HTR-8/SVneo (cell line): Measurements from ENCODE around the gene ACAP3.

Experiments
- DNase-seq: peaks from one replicate; pipeline ENCODE4 v3.0.0; 2011; ENCODE audit warnings: low spot score, mixed read lengths; ENCODE audit not compliant: insufficient read length
- FAIRE-seq: peaks from 2 replicates; lab custom pipeline; 2011; peaks lifted over from hg19 to GRCh38; lab: Jason Lieb, UNC

Gene ACAP3, protein sequence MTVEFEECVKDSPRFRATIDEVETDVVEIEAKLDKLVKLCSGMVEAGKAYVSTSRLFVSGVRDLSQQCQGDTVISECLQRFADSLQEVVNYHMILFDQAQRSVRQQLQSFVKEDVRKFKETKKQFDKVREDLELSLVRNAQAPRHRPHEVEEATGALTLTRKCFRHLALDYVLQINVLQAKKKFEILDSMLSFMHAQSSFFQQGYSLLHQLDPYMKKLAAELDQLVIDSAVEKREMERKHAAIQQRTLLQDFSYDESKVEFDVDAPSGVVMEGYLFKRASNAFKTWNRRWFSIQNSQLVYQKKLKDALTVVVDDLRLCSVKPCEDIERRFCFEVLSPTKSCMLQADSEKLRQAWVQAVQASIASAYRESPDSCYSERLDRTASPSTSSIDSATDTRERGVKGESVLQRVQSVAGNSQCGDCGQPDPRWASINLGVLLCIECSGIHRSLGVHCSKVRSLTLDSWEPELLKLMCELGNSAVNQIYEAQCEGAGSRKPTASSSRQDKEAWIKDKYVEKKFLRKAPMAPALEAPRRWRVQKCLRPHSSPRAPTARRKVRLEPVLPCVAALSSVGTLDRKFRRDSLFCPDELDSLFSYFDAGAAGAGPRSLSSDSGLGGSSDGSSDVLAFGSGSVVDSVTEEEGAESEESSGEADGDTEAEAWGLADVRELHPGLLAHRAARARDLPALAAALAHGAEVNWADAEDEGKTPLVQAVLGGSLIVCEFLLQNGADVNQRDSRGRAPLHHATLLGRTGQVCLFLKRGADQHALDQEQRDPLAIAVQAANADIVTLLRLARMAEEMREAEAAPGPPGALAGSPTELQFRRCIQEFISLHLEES

GRCh38 chr1:1307923-1308755, at the start of gene ACAP3, which contains the start of gene PUSL1:
TSS of gene ACAP3 (minus strand) at chr1:1307930. CDS start at chr1:1307815, 115 bp downstream.
TSS of gene PUSL1 (plus strand) at chr1:1308597. CDS start at chr1:1308644, 47 bp downstream.
- DNase-seq (peak; percentile 91), FAIRE-seq (peak; percentile 92)

DNA sequence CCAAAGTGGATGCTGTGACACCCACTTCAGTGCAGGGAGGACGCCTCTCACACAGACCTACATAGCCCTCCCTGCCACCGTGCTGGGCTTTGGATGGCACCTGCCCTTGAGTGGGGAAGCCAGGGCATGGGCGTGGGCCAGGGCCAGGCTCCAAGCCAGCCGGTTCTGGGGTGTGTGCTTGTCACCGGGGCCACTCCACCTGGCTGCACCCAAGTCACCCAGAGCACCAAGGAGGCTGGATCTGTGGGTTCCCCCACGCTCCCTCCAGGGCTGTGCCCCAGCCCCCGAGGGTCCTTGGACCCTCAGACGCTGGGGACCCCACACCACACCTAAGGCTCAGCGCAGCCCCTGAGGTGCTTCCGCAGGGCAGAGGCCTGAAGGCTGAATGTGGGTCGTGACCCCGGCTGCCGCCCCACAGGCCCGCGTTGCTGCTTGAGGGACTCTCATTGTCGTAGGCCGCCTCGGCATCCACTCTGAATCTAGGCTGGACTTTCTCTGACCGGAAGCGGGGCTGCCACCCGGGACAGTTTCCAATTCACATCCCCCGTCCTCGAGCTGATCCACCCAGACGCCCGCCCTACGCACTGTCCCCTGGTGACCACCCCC, 49.2 kb upstream of the ACAP3 start:
- DNase-seq (no peak), FAIRE-seq (no peak)

GRCh38 chr1:1356166-1356795, 48.6 kb upstream of the ACAP3 start:
- DNase-seq (no peak), FAIRE-seq (no peak)

- DNase-seq (no peak), FAIRE-seq (no peak)
These were observed 47.7 kb upstream of the ACAP3 start for GRCh38 chr1:1355416-1355815.

GRCh38 chr1:1354271-1355247, 46.8 kb upstream of the ACAP3 start:
- DNase-seq = no peak
- FAIRE-seq = no peak

- DNase-seq (no peak), FAIRE-seq (no peak)
These were observed 45.8 kb upstream of the ACAP3 start for GRCh38 chr1:1353389-1354151.

DNA sequence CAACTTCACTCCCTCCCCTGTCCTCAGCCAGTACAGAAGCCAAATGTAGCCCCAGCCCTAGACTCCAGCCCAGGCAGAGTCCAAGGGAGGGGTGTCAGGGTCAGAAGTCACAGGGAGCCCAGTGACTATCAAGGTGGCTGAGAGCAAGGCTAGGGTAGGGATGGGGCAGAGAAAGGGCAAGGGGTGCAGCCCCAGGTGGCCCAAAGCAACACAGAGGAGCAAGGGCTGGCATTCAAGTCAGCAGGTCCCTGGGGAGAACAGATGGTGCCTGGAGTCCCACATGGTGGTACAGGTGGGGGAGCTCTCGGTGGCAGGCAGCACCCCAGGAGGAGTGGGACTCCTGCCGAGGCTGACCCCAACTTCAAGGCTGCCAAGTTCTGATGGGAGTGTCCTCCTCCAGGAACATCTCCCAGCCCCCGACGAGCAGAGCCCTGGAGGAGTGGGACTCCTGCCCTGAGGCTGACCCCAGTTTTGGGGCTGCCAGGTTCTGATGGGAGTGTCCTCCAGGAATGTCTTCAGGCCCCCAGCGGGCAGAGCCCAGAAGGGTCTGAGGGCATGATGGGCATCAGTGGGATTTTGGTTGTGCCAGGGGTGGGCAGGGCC, 45.2 kb upstream of the ACAP3 start:
- DNase-seq (no peak), FAIRE-seq (no peak)

- DNase-seq (no peak), FAIRE-seq (no peak)
These were observed 44.0 kb upstream of the ACAP3 start for GRCh38 chr1:1351511-1352427.

GRCh38 chr1:1349256-1350012, 41.7 kb upstream of the ACAP3 start, which contains the start of gene DVL1:
TSS of gene DVL1 (minus strand) at chr1:1349418. CDS start at chr1:1349065, 353 bp downstream.
- peak; percentile 41 for DNase-seq
- FAIRE-seq = no peak

- no peak for DNase-seq
- FAIRE-seq = no peak
These were observed 40.9 kb upstream of the ACAP3 start for GRCh38 chr1:1348420-1349255.

DNA sequence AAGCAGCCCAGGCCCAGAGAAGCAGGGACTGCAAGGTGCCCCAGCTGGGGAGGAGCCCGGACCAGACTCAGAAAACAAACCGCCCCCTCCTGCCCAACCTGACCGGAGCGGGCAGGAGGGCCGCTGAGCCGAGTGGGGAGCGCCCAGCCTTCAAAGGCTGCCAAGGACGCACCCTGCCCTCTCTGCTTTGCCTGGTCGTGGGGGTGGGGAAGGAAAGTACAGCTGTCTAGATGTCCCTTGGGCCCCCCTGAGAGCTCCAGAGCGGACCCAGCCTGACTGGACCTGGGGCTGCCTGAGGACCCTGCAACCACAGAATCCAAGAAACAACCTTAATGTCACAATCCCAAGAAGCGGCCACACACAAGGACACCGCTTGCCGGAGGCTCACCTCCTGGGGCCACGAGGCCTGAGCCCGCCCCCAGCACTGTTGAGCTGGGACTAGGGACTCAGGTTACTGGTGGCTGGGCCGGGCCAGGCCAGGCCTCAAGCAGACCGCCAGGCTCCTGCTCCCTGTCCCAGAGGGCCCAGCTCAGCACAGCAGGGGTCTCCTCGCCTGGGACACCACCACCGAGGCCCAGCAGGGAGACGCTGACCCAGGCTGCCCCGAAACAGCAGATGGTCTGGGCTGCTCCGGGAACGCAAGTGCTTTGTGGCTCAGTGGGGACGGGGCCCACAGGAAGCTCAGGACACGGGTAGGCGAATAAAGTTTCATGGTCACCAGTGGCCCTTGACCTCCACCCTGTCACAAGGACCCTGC, 40.1 kb upstream of the ACAP3 start:
- FAIRE-seq (no peak), DNase-seq (peak; percentile 41)

GRCh38 chr1:1347026-1347595, 39.4 kb upstream of the ACAP3 start:
- DNase-seq (no peak), FAIRE-seq (no peak)

GRCh38 chr1:1346501-1346890, 38.8 kb upstream of the ACAP3 start:
- FAIRE-seq = no peak
- DNase-seq = no peak
